HEK293 (cell line): ENCODE results near the gene PHEX.

Experiments used
- CTCF ChIA-PET: fragments of 350-600 bp; formaldehyde crosslinking; extraction: SDS; loops from one replicate; lab custom pipeline; 2021; ENCODE audit warnings: antibody characterized with exemption; lab: Yijun Ruan, JAX
- POLR2A ChIA-PET: fragments of 300-600 bp; formaldehyde crosslinking; extraction: SDS; loops from one replicate; lab custom pipeline; 2020; ENCODE audit warnings: antibody characterized with exemption, inconsistent platforms; lab: Yijun Ruan, JAX
- H3K27ac ChIP-seq: fragments of 200-500 bp; sonication (Bioruptor generic); 2 replicates; pipeline ENCODE4 v1.5.1; 2014; ENCODE audit warnings: low read depth, low read length, control low read depth, inconsistent platforms; ENCODE audit errors: extremely low read depth
- H3K36me3 ChIP-seq, 2 experiments: fragments of 200-500 bp in 1 of 2; sonication (Bioruptor generic) in 1 of 2; 1 replicate in 1 of 2; 2 replicates in 1 of 2; pipeline ENCODE4 v1.5.1; 2014 to 2017; ENCODE audit warnings: inconsistent platforms in 2 of 2, low read length in 2 of 2; ENCODE audit not compliant: control insufficient read depth in 2 of 2, insufficient read depth in 1 of 2
- H3K4me1 ChIP-seq: fragments of 200-500 bp; sonication (Bioruptor generic); 2 replicates; pipeline ENCODE4 v1.5.1; 2014; ENCODE audit warnings: mild to moderate bottlenecking, low read length, inconsistent platforms; ENCODE audit not compliant: control insufficient read depth, insufficient read depth
- H3K4me3 ChIP-seq: 2 replicates; pipeline ENCODE4 v1.5.1; 2011; ENCODE audit warnings: low read depth, mild to moderate bottlenecking, control low read depth, low read length, moderate library complexity
- H3K9me3 ChIP-seq: fragments of 200-500 bp; sonication (Bioruptor generic); 2 replicates; pipeline ENCODE4 v1.5.1; 2014; ENCODE audit warnings: low read depth, low read length, inconsistent platforms; ENCODE audit not compliant: control insufficient read depth, insufficient read depth
- KLF1 ChIP-seq: fragments of 450-650 bp; formaldehyde crosslinking; IDR thresholded peaks from 2 replicates; pipeline ENCODE4 v1.5.1; 2016; ENCODE audit warnings: missing biosample characterization, missing genetic modification characterization
- RBAK ChIP-seq: fragments of 450-650 bp; formaldehyde crosslinking; IDR thresholded peaks from 2 replicates; pipeline ENCODE4 v1.5.1; 2016; ENCODE audit warnings: missing biosample characterization, missing genetic modification characterization
- REPIN1 ChIP-seq: fragments of 450-650 bp; formaldehyde crosslinking; IDR thresholded peaks from 2 replicates; pipeline ENCODE4 v1.5.1; 2017; ENCODE audit warnings: missing biosample characterization, missing genetic modification characterization, low read depth
- SCRT1 ChIP-seq: fragments of 450-650 bp; formaldehyde crosslinking; IDR thresholded peaks from 2 replicates; pipeline ENCODE4 v1.5.1; 2016; ENCODE audit warnings: missing biosample characterization, missing genetic modification characterization, borderline replicate concordance
- ZBTB7A ChIP-seq: fragments of 450-650 bp; formaldehyde crosslinking; IDR thresholded peaks from 2 replicates; pipeline ENCODE4 v1.5.1; 2016; ENCODE audit warnings: low read depth, missing biosample characterization, missing genetic modification characterization
- ZNF169 ChIP-seq: fragments of 450-650 bp; formaldehyde crosslinking; IDR thresholded peaks from 2 replicates; pipeline ENCODE4 v1.5.1; 2016; ENCODE audit warnings: missing biosample characterization, missing genetic modification characterization
- ZNF302 ChIP-seq: fragments of 450-650 bp; formaldehyde crosslinking; IDR thresholded peaks from 2 replicates; pipeline ENCODE4 v1.5.1; 2016; ENCODE audit warnings: missing biosample characterization, missing genetic modification characterization, low read depth
- ZNF473 ChIP-seq: fragments of 450-650 bp; formaldehyde crosslinking; IDR thresholded peaks from 2 replicates; pipeline ENCODE4 v1.5.1; 2017; ENCODE audit warnings: missing biosample characterization, missing genetic modification characterization
- ZNF48 ChIP-seq: fragments of 450-650 bp; formaldehyde crosslinking; IDR thresholded peaks from 2 replicates; pipeline ENCODE4 v1.5.1; 2016; ENCODE audit warnings: missing biosample characterization, missing genetic modification characterization
- ZNF600 ChIP-seq: fragments of 450-650 bp; formaldehyde crosslinking; IDR thresholded peaks from 2 replicates; pipeline ENCODE4 v1.5.1; 2016; ENCODE audit warnings: missing biosample characterization, missing genetic modification characterization
- ZNF621 ChIP-seq: fragments of 450-650 bp; formaldehyde crosslinking; IDR thresholded peaks from 2 replicates; pipeline ENCODE4 v1.5.1; 2017; ENCODE audit warnings: missing biosample characterization, missing genetic modification characterization
- ZNF629 ChIP-seq: fragments of 450-650 bp; formaldehyde crosslinking; IDR thresholded peaks from 2 replicates; pipeline ENCODE4 v1.5.1; 2017; ENCODE audit warnings: missing biosample characterization, missing genetic modification characterization
- ZNF660 ChIP-seq: fragments of 450-650 bp; IDR thresholded peaks from 2 replicates; pipeline ENCODE4 v1.5.1; 2018; ENCODE audit warnings: missing biosample characterization, mild to moderate bottlenecking, missing genetic modification characterization
- ZNF768 ChIP-seq: fragments of 450-650 bp; formaldehyde crosslinking; IDR thresholded peaks from 2 replicates; pipeline ENCODE4 v1.5.1; 2018; ENCODE audit warnings: missing biosample characterization, mild to moderate bottlenecking, missing genetic modification characterization
- ZNF830 ChIP-seq: fragments of 450-650 bp; IDR thresholded peaks from 2 replicates; pipeline ENCODE4 v1.5.0; 2018; ENCODE audit warnings: missing biosample characterization, missing genetic modification characterization, low read depth, mild to moderate bottlenecking, moderate library complexity
- ZNF837 ChIP-seq: fragments of 450-650 bp; formaldehyde crosslinking; IDR thresholded peaks from 2 replicates; pipeline ENCODE4 v1.5.1; 2016; ENCODE audit warnings: missing biosample characterization, missing genetic modification characterization
- TF ChIP-seq, protein P1 (sequence below): fragments of 450-650 bp; formaldehyde crosslinking; IDR thresholded peaks from 2 replicates; pipeline ENCODE4 v1.5.1; 2016; ENCODE audit warnings: missing biosample characterization, missing genetic modification characterization
- TF ChIP-seq, protein P2 (sequence below): fragments of 450-650 bp; formaldehyde crosslinking; IDR thresholded peaks from 2 replicates; pipeline ENCODE4 v1.5.1; 2016; ENCODE audit warnings: missing biosample characterization, missing genetic modification characterization
- TF ChIP-seq, protein P3 (sequence below): fragments of 450-650 bp; formaldehyde crosslinking; IDR thresholded peaks from 2 replicates; pipeline ENCODE4 v1.5.1; 2017; ENCODE audit warnings: missing biosample characterization, missing genetic modification characterization
- TF ChIP-seq, protein P4 (sequence below): fragments of 450-650 bp; formaldehyde crosslinking; IDR thresholded peaks from 2 replicates; pipeline ENCODE4 v1.5.1; 2016; ENCODE audit warnings: missing biosample characterization, missing genetic modification characterization
- TF ChIP-seq, protein P5 (sequence below): fragments of 450-650 bp; formaldehyde crosslinking; IDR thresholded peaks from 2 replicates; pipeline ENCODE4 v1.5.1; 2016; ENCODE audit warnings: missing biosample characterization, missing genetic modification characterization
- TF ChIP-seq, protein P6 (sequence below): fragments of 450-650 bp; formaldehyde crosslinking; IDR thresholded peaks from 2 replicates; pipeline ENCODE4 v1.5.1; 2016; ENCODE audit warnings: missing biosample characterization, missing genetic modification characterization

The PHEX gene

DNA sequence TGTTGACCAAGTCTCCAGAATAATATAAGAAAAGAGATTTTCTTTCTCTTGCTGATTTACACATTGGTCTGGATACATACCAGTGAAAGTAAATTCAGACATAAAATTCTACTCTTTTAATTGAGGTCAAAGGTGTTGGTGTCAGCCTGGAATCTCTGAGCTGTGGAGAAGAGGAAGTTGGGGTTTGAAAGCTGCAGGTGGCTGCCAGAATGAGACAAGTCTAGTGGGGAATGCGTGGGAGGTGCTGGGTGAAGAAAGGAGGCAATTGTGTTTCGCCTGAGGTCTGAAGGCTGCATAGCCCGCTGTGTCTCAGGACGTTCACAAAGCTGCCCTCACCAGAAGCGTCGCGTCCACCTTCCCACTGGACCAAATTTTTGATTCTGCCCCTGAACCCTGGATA, 31.2 kb downstream of the PHEX start (continued):
- TF ChIP-seq, protein P1, sequence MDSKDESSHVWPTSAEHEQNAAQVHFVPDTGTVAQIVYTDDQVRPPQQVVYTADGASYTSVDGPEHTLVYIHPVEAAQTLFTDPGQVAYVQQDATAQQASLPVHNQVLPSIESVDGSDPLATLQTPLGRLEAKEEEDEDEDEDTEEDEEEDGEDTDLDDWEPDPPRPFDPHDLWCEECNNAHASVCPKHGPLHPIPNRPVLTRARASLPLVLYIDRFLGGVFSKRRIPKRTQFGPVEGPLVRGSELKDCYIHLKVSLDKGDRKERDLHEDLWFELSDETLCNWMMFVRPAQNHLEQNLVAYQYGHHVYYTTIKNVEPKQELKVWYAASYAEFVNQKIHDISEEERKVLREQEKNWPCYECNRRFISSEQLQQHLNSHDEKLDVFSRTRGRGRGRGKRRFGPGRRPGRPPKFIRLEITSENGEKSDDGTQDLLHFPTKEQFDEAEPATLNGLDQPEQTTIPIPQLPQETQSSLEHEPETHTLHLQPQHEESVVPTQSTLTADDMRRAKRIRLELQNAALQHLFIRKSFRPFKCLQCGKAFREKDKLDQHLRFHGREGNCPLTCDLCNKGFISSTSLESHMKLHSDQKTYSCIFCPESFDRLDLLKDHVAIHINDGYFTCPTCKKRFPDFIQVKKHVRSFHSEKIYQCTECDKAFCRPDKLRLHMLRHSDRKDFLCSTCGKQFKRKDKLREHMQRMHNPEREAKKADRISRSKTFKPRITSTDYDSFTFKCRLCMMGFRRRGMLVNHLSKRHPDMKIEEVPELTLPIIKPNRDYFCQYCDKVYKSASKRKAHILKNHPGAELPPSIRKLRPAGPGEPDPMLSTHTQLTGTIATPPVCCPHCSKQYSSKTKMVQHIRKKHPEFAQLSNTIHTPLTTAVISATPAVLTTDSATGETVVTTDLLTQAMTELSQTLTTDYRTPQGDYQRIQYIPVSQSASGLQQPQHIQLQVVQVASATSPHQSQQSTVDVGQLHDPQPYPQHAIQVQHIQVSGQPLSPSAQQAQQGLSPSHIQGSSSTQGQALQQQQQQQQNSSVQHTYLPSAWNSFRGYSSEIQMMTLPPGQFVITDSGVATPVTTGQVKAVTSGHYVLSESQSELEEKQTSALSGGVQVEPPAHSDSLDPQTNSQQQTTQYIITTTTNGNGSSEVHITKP: no peak
- no peak for TF ChIP-seq ZNF768
- TF ChIP-seq, protein P2, sequence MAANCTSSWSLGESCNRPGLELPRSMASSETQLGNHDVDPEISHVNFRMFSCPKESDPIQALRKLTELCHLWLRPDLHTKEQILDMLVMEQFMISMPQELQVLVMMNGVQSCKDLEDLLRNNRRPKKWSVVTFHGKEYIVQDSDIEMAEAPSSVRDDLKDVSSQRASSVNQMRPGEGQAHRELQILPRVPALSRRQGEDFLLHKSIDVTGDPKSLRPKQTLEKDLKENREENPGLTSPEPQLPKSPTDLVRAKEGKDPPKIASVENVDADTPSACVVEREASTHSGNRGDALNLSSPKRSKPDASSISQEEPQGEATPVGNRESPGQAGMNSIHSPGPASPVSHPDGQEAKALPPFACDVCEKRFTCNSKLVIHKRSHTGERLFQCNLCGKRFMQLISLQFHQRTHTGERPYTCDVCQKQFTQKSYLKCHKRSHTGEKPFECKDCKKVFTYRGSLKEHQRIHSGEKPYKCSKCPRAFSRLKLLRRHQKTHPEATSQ (tag by site-specific recombination): no peak
- TF ChIP-seq ZNF837 (tag by site-specific recombination): no peak
- TF ChIP-seq RBAK: no peak
- no peak for TF ChIP-seq ZNF830
- no peak for TF ChIP-seq ZBTB7A (tag by site-specific recombination)
- no peak for TF ChIP-seq ZNF48 (tag by site-specific recombination)

DNA sequence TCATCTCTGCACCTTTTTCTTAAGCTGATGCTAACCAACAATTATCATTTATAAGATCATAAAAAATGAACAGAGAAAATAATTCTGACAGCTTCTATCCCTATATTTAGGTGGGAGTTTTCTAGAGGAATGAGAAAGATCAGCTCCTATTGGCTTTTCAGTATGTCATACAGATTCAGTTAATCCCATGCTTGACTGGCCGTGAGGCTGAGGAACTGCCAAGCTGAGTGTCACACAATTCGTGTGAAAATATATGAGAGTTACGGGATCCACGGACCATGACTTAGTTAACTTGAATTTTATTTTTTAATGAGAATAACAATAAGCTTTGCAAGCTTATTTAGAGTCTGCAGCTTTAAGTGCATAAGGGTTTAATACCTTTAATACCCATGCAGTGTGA, 37.5 kb downstream of the PHEX start:
- ChIA-PET POLR2A (no interaction called here), CTCF (interaction anchor here (4.9 kb wide), 1 partner anchor 12 kb away, joined by 41 read pairs; no protein-coding TSS in a partner anchor)
- Histone ChIP-seq H3K27ac (no peak overlapping the region), H3K4me3 (no peak overlapping the region), H3K9me3 (no peaks in the 10 kb centered on the region), H3K4me1 (no peaks in the 10 kb centered on the region), H3K36me3 (no peaks in the 10 kb centered on the region)
- TF ChIP-seq ZNF302 (tag by site-specific recombination) (no peak), ZNF621 (tag by site-specific recombination) (no peak), REPIN1 (no peak), ZNF169 (tag by site-specific recombination) (no peak), SCRT1 (tag by site-specific recombination) (no peak), ZNF629 (no peak), ZNF473 (tag by site-specific recombination) (no peak), ZNF600 (tag by site-specific recombination) (no peak), ZNF660 (no peak), KLF1 (tag by site-specific recombination) (no peak)
- TF ChIP-seq, protein P3, sequence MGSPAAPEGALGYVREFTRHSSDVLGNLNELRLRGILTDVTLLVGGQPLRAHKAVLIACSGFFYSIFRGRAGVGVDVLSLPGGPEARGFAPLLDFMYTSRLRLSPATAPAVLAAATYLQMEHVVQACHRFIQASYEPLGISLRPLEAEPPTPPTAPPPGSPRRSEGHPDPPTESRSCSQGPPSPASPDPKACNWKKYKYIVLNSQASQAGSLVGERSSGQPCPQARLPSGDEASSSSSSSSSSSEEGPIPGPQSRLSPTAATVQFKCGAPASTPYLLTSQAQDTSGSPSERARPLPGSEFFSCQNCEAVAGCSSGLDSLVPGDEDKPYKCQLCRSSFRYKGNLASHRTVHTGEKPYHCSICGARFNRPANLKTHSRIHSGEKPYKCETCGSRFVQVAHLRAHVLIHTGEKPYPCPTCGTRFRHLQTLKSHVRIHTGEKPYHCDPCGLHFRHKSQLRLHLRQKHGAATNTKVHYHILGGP (tag by site-specific recombination): no peak
- TF ChIP-seq, protein P4, sequence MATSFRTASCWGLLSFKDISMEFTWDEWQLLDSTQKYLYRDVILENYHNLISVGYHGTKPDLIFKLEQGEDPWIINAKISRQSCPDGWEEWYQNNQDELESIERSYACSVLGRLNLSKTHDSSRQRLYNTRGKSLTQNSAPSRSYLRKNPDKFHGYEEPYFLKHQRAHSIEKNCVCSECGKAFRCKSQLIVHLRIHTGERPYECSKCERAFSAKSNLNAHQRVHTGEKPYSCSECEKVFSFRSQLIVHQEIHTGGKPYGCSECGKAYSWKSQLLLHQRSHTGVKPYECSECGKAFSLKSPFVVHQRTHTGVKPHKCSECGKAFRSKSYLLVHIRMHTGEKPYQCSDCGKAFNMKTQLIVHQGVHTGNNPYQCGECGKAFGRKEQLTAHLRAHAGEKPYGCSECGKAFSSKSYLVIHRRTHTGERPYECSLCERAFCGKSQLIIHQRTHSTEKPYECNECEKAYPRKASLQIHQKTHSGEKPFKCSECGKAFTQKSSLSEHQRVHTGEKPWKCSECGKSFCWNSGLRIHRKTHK: no peak
- TF ChIP-seq, protein P5, sequence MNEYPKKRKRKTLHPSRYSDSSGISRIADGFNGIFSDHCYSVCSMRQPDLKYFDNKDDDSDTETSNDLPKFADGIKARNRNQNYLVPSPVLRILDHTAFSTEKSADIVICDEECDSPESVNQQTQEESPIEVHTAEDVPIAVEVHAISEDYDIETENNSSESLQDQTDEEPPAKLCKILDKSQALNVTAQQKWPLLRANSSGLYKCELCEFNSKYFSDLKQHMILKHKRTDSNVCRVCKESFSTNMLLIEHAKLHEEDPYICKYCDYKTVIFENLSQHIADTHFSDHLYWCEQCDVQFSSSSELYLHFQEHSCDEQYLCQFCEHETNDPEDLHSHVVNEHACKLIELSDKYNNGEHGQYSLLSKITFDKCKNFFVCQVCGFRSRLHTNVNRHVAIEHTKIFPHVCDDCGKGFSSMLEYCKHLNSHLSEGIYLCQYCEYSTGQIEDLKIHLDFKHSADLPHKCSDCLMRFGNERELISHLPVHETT (tag by site-specific recombination): no peak
- TF ChIP-seq, protein P6, sequence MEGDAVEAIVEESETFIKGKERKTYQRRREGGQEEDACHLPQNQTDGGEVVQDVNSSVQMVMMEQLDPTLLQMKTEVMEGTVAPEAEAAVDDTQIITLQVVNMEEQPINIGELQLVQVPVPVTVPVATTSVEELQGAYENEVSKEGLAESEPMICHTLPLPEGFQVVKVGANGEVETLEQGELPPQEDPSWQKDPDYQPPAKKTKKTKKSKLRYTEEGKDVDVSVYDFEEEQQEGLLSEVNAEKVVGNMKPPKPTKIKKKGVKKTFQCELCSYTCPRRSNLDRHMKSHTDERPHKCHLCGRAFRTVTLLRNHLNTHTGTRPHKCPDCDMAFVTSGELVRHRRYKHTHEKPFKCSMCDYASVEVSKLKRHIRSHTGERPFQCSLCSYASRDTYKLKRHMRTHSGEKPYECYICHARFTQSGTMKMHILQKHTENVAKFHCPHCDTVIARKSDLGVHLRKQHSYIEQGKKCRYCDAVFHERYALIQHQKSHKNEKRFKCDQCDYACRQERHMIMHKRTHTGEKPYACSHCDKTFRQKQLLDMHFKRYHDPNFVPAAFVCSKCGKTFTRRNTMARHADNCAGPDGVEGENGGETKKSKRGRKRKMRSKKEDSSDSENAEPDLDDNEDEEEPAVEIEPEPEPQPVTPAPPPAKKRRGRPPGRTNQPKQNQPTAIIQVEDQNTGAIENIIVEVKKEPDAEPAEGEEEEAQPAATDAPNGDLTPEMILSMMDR (tag by site-specific recombination): no peak
